LNCaP clone FGC (cell line): ENCODE results near the gene NRXN3.
"Not testable (repeated sequence)": the region's sequence is repeated elsewhere in the genome, so short reads cannot be mapped to it uniquely, and the experiment has no call there.

Experiments
- DNase-seq: peaks from one replicate; pipeline ENCODE4 v3.0.0-alpha.2; 2011; ENCODE audit warnings: low read depth
- H3K4me3 ChIP-seq: 2 replicates; pipeline ENCODE4 v1.5.1; 2011; ENCODE audit warnings: mild to moderate bottlenecking, low read depth, low read length, control low read depth
- TF ChIP-seq, protein P1 (sequence below): IDR thresholded peaks from 2 replicates; pipeline ENCODE4 v1.5.1; 2012; ENCODE audit warnings: mild to moderate bottlenecking; ENCODE audit not compliant: control insufficient read depth, insufficient read depth; ENCODE audit errors: extremely low read depth

The NRXN3 gene

GRCh38 chr14:78479127-78479780 lies 309.1 kb downstream of the NRXN3 start:
- DNase-seq: no peak
- H3K4me3 ChIP-seq: no peak overlapping the region
- TF ChIP-seq, protein P1, sequence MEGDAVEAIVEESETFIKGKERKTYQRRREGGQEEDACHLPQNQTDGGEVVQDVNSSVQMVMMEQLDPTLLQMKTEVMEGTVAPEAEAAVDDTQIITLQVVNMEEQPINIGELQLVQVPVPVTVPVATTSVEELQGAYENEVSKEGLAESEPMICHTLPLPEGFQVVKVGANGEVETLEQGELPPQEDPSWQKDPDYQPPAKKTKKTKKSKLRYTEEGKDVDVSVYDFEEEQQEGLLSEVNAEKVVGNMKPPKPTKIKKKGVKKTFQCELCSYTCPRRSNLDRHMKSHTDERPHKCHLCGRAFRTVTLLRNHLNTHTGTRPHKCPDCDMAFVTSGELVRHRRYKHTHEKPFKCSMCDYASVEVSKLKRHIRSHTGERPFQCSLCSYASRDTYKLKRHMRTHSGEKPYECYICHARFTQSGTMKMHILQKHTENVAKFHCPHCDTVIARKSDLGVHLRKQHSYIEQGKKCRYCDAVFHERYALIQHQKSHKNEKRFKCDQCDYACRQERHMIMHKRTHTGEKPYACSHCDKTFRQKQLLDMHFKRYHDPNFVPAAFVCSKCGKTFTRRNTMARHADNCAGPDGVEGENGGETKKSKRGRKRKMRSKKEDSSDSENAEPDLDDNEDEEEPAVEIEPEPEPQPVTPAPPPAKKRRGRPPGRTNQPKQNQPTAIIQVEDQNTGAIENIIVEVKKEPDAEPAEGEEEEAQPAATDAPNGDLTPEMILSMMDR: no peak

DNA sequence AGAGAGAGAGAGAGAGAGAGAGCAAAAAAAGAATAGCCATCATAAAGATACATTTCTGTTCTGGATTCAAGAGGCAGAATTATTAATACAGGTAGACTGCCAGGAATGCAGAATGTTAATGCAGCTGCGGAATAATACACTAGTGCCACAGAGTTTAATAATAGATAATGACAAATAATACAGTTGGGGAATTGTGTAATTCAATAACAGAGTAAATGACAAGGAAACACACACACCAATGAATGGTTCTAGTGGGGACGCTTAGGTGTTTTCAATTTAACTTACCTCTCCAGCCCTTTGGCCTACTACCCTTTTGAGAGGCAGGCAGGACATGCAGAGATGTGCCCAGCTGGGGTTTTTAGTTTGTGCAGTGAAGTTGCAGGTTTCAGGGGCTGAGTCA lies 313.9 kb downstream of the NRXN3 start:
- H3K4me3 ChIP-seq: no peak overlapping the region
- TF ChIP-seq, protein P1: no peak
- DNase-seq: no peak

DNA sequence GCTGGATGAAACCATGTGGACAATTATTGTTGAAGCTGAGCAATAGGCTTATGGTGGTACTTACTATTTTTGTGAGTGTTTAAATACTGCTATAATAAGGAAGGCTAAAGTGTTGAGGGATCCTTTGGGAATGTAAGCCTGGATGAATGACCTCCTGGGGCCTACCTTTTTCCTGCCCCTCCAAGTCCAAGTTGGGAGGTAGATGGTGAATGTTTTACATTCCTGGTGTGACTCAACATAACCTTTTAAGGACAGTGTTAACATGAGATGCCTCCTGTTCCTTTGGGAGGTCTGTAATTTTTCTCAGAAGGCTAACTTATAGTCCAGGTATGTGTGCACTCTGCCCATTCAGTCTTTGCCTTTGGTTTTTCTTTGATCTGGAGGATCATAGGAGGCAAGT lies 315.9 kb downstream of the NRXN3 start:
- TF ChIP-seq, protein P1: no peak
- no peak for DNase-seq
- no peak overlapping the region for H3K4me3 ChIP-seq

- TF ChIP-seq, protein P1: no peak
- no peak for DNase-seq
- H3K4me3 ChIP-seq: no peak overlapping the region
Observed at GRCh38 chr14:78486621-78487020, 316.4 kb downstream of the NRXN3 start.

DNA sequence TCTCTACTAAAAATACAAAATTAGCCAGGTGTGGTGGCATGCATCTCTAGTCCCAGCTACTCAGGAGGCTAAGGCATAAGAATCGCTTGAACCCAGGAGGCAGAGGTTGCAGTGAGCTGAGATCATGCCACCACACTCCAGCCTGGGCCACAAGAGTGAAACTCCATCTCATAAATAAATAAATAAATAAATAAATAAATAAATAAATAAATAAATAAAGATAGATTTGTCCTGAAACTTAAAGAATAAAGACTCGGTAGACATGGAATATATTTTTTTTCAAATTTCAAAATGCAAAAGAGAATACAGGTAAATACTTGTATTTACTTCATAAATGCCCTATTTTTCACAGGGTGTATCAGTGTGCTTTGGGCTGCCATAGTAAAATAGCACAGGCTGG lies 317.4 kb downstream of the NRXN3 start:
- not testable (repeated sequence) for H3K4me3 ChIP-seq, DNase-seq

- TF ChIP-seq, protein P1: no peak
- no peak overlapping the region for H3K4me3 ChIP-seq
- no peak for DNase-seq
Observed at GRCh38 chr14:78488938-78489337, 318.8 kb downstream of the NRXN3 start.

- TF ChIP-seq, protein P1: no peak
- no peak overlapping the region for H3K4me3 ChIP-seq
- DNase-seq: no peak
Observed at GRCh38 chr14:78491048-78491447, 320.9 kb downstream of the NRXN3 start.
